ENCODE results near the gene PANK1.
"Not testable (repeated sequence)": the region's sequence is repeated elsewhere in the genome, so short reads cannot be mapped to it uniquely, and the experiment has no call there.

PANK1 gene

GRCh38 chr10:89549510-89549909, 95.5 kb downstream of the PANK1 start:
- H3K27ac Mint-ChIP-seq, result no peak overlapping the region
- H3K27me3 Mint-ChIP-seq, result no peaks in the 10 kb centered on the region
- no peak overlapping the region for H3K4me3 Mint-ChIP-seq
- no peak for ATAC-seq
- H3K4me1 Mint-ChIP-seq, result no peaks in the 10 kb centered on the region
- DNase-seq, result no peak
- no peaks in the 10 kb centered on the region for H3K9me3 Mint-ChIP-seq

GRCh38 chr10:89548673-89549072, 96.4 kb downstream of the PANK1 start:
- Mint-ChIP-seq H3K27me3 (no peaks in the 10 kb centered on the region), H3K4me1 (no peaks in the 10 kb centered on the region), H3K27ac (no peak overlapping the region), H3K9me3 (no peaks in the 10 kb centered on the region), H3K4me3 (no peak overlapping the region)
- ATAC-seq (no peak), DNase-seq (no peak)

- ATAC-seq, result no peak
- no peaks in the 10 kb centered on the region for H3K4me1 Mint-ChIP-seq
- H3K4me3 Mint-ChIP-seq, result no peak overlapping the region
- no peak overlapping the region for H3K27ac Mint-ChIP-seq
- H3K9me3 Mint-ChIP-seq, result no peaks in the 10 kb centered on the region
- H3K27me3 Mint-ChIP-seq, result no peaks in the 10 kb centered on the region
- DNase-seq, result no peak
Measured at GRCh38 chr10:89547853-89548513, 97.1 kb downstream of the PANK1 start.

- not testable (repeated sequence) for ATAC-seq, H3K4me3 Mint-ChIP-seq, H3K27ac Mint-ChIP-seq, H3K4me1 Mint-ChIP-seq, DNase-seq, H3K27me3 Mint-ChIP-seq, H3K9me3 Mint-ChIP-seq
Measured at GRCh38 chr10:89546651-89547050, 98.4 kb downstream of the PANK1 start.

- ATAC-seq (no peak), DNase-seq (no peak)
- Mint-ChIP-seq H3K27ac (no peak overlapping the region), H3K4me3 (no peak overlapping the region), H3K4me1 (no peaks in the 10 kb centered on the region), H3K27me3 (peaks cover 29% of the 10 kb centered on the region), H3K9me3 (no peaks in the 10 kb centered on the region)
Measured at GRCh38 chr10:89543841-89544240, 101.2 kb downstream of the PANK1 start.

- peak overlapping the region in 1 of 2 donors; percentile 30 for H3K27ac Mint-ChIP-seq
- DNase-seq (no peak), ATAC-seq (no peak)
- no peaks in the 10 kb centered on the region for H3K4me1 Mint-ChIP-seq
- no peak overlapping the region for H3K4me3 Mint-ChIP-seq
- H3K27me3 Mint-ChIP-seq, result peaks cover 58% of the 10 kb centered on the region
- H3K9me3 Mint-ChIP-seq, result no peaks in the 10 kb centered on the region
Measured at GRCh38 chr10:89540420-89540949, 104.6 kb downstream of the PANK1 start.

GRCh38 chr10:89537364-89537763, 107.7 kb downstream of the PANK1 start:
- Mint-ChIP-seq H3K4me3 (no peak overlapping the region), H3K9me3 (no peaks in the 10 kb centered on the region), H3K27ac (no peak overlapping the region), H3K4me1 (peaks cover 13% of the 10 kb centered on the region), H3K27me3 (peaks cover 81% of the 10 kb centered on the region)
- no peak for ATAC-seq
- no peak for DNase-seq

GRCh38 chr10:89536013-89536354, 109.1 kb downstream of the PANK1 start:
- no peak for ATAC-seq
- no peak for DNase-seq
- Mint-ChIP-seq H3K4me1 (peaks cover 13% of the 10 kb centered on the region), H3K27me3 (peaks cover 93% of the 10 kb centered on the region), H3K27ac (no peak overlapping the region), H3K9me3 (no peaks in the 10 kb centered on the region), H3K4me3 (peak overlapping the region in 1 of 2 donors; percentile 27)

GRCh38 chr10:89535171-89536012, 109.7 kb downstream of the PANK1 start, which contains the start of gene SLC16A12:
TSS of gene SLC16A12 (minus strand) at chr10:89535594. CDS start at chr10:89462578, 73,016 bp downstream.
- H3K4me3 Mint-ChIP-seq, result peak within 1 kb of the TSS; percentile 45 to 46
- no peak within 1 kb of the TSS for H3K27ac Mint-ChIP-seq
- H3K27me3 Mint-ChIP-seq, result peaks cover 93% of the 10 kb centered on the region
- no peaks in the 10 kb centered on the region for H3K9me3 Mint-ChIP-seq
- ATAC-seq (peak; percentile 66), DNase-seq (no peak)
- H3K4me1 Mint-ChIP-seq, result peaks cover 13% of the 10 kb centered on the region

- Mint-ChIP-seq H3K4me1 (peaks cover 13% of the 10 kb centered on the region), H3K9me3 (no peaks in the 10 kb centered on the region), H3K4me3 (peak overlapping the region; percentile 45 to 46), H3K27me3 (peaks cover 88% of the 10 kb centered on the region), H3K27ac (no peak overlapping the region)
- DNase-seq (no peak), ATAC-seq (no peak)
Measured at GRCh38 chr10:89534826-89535166, 110.2 kb downstream of the PANK1 start.
